Body of pancreas (tissue), 4 donors: ENCODE results near the gene RALGAPA1.

ENCODE experiments used
- POLR2A ChIP-seq, 3 donors: fragments of 450-650 bp; IDR thresholded peaks; one replicate each; pipeline ENCODE4 v1.6.1; 2016; ENCODE audit warnings: antibody characterized with exemption in 3 of 3, mild to moderate bottlenecking in 2 of 3
- TF ChIP-seq, protein P1 (sequence below), 7 experiments: fragments of 450-650 bp in 4 of 7; fragments of 200-600 bp in 3 of 7; sonication (generic) in 3 of 7; IDR thresholded peaks; one replicate each; pipeline ENCODE4 v1.5.1; 2016 to 2019; ENCODE audit warnings: antibody characterized with exemption in 7 of 7

DNA sequence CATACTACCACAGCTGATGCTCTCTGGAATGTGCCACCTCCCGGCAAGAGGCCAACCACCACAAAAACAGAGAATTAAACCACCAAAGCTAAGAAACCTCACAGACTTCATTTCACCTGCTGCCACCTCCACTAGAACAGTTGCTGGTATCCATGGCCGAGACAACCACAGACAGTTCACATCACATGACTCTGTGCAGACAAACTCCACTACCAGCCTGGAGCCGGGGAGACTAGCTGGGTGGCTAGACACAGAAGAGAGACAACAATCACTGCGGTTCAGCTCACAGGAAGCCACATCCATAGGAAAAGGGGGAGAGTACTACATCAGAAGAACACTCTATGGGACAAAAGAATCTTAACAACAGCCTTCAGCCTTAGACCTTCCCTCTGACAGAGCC, 78.2 kb downstream of the RALGAPA1 start:
- no peak for TF ChIP-seq POLR2A (IDR thresholded peaks at IDR 0.05)
- TF ChIP-seq, protein P1, sequence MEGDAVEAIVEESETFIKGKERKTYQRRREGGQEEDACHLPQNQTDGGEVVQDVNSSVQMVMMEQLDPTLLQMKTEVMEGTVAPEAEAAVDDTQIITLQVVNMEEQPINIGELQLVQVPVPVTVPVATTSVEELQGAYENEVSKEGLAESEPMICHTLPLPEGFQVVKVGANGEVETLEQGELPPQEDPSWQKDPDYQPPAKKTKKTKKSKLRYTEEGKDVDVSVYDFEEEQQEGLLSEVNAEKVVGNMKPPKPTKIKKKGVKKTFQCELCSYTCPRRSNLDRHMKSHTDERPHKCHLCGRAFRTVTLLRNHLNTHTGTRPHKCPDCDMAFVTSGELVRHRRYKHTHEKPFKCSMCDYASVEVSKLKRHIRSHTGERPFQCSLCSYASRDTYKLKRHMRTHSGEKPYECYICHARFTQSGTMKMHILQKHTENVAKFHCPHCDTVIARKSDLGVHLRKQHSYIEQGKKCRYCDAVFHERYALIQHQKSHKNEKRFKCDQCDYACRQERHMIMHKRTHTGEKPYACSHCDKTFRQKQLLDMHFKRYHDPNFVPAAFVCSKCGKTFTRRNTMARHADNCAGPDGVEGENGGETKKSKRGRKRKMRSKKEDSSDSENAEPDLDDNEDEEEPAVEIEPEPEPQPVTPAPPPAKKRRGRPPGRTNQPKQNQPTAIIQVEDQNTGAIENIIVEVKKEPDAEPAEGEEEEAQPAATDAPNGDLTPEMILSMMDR (IDR thresholded peaks at IDR 0.05): no peak
